Measurements from ENCODE around the gene EHMT1.
"Not testable (repeated sequence)": the region's sequence is repeated elsewhere in the genome, so short reads cannot be mapped to it uniquely, and the experiment has no call there.

Gene EHMT1

DNA sequence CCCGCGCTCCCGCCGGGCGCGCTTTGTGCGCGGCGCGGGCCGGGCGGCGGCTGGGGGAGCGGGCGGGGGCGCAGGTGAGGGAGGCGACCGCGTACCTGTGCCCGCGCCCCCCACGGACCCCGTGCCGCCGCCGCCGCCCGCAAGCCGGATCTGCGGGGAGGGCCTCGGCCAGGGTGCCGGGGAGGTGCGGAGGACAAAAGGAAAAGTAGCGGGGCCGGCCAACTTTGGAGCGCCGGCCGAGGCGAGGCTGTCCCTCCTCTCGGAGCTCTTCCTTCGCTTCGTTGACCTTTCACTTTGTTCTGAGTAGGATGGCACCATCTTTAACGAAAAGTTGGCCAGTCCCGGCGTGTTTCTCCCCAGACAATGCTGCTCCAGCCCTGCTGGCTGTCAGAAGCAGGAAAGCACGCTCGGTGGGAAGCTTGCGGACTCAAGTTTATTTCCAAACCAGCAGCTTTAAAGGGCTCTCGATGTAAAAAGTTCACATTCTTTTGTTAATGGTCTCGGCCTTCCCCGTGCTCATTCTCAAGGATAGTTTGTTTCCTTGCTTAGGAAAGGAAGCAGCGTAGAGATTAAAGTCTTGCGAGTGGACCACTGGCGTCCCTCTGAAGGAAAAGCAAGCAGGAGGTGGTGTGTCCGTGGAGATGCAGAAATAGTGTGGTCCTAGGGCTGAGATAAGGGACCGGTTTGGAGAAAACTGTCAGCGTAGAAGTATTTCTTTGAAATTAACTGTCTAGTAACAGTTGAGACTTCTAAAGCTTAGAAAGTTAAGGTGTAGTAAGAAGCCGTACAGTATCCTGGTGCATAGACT lies 639 bp downstream of the EHMT1 start:
- no peak for DNase-seq

DNA sequence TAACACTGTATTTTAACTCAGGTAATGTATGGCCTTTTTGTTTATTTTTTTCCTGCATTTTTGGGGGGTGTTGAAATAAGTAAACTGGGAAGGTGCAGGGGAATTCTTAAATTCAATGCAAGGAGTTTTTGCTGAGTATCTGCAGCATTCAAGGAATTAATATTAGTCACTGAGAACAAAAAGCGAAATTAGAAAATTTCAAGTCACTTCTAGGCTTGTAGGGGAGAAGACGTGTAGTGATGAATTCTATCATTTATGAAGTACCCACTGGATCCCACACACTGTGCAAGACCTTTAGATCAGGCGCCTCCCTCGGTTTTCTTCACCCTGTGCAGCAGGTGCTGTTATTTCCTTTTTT lies 1.2 kb downstream of the EHMT1 start:
- DNase-seq = no peak

GRCh38 chr9:137620581-137620980 lies 1.8 kb downstream of the EHMT1 start:
- no peak for DNase-seq

- peak; percentile 15 for DNase-seq
These were observed 2.4 kb downstream of the EHMT1 start for GRCh38 chr9:137621131-137621757.

DNA sequence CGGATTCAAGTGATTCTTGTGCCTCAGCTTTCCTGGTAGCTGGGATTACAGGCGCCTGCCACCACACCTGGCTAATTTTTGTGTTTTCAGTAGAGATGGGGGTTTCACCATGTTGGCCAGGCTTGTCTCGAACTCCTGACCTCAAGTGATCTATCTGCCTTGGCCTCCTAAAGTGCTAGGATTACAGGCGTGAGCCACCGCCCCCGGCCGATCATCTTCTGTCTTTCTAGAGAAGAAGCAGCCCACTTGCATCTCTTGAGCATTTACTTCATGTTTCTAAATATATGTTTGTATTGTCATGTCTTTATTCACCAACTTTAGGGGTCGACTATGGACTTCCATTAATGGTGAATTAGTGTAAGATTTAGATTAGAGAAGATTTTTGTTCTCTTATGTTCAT lies 3.4 kb downstream of the EHMT1 start:
- DNase-seq = not testable (repeated sequence)

GRCh38 chr9:137626464-137626863 lies 7.7 kb downstream of the EHMT1 start:
- no peak for DNase-seq

GRCh38 chr9:137627406-137627805 lies 8.6 kb downstream of the EHMT1 start:
- DNase-seq = not testable (repeated sequence)

GRCh38 chr9:137630126-137630525 lies 11.3 kb downstream of the EHMT1 start:
- no peak for DNase-seq

DNA sequence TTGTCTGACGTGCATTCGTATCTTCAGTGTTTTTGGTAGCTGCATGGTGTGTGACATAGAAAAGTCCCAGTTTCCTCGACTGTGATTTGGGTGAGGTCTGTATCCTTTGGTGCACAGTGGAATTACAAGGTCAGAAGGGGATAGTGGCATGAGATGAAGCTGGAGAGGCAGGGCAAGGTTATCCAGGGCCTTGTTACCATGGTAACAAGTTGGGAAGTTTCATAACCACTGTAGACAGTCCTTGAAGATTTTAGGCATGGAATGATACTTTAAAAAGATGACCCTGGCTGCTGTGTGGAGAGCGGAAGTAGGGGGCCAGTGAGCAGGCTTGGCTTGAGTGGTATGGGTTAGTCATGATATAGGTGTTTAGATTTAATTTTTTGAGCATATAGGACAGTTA lies 11.9 kb downstream of the EHMT1 start:
- no peak for DNase-seq

DNA sequence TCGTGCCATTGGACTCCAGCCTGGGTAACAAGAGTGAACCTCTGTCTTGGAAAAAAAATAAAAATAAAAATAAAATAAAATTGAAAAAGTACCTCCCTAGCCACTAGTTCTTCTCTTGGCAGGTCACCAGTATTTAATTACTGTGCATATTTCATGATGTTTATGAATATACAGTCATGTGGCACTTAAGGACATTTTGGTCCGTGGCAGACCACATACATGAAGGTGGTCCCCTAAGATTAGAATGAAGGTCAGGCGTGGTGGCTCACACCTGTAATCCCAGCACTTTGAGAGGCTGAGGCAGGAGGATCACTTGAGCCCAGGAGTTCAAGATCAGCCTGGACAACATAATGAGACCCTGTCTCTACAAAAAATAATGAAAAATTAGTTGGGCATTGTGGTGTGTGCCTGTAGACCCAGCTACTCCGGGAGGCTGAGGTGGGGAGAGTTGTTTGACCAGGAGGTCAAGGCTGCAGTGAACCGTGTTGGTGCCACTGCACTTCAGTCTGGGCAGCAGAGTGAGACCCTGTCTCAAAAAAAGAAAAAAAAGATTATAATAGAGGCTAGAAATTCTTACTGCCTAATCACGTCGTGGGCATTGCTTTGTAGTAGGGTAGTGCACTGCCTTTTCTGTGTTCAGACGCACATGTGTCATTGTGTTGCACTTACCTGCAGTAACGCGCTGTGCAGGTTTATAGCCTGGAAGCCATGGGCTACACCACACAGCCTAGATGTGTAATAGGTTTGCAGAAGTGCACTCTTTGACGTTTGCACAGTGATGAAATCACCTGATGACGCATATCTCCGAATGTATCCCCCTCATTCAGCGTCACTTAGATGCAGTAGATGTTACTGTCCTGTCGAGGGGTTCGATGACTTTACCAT lies 12.8 kb downstream of the EHMT1 start:
- no peak for DNase-seq

GRCh38 chr9:137632230-137633161 lies 13.7 kb downstream of the EHMT1 start:
- DNase-seq = no peak

DNA sequence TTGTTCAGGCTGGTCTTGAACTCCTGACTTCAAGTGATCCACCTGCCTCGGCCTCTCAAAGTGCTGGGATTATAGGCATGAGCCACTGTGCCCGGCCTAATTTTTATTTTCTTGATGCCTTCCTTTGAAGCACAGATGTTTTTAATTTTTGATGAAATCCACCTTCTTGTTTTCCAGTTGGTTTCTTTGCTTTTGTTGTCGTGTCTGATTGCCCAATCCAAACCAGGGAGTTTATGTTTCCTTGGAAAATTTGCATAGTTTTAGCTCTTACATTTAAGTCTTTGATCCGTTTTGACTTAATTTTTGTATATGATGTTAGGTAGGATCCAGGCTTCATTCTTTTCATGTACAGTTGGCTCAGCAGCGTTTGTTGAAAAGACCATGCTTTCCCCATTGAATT lies 15.2 kb downstream of the EHMT1 start:
- no peak for DNase-seq

GRCh38 chr9:137638680-137639079 lies 19.9 kb downstream of the EHMT1 start:
- DNase-seq = no peak

DNA sequence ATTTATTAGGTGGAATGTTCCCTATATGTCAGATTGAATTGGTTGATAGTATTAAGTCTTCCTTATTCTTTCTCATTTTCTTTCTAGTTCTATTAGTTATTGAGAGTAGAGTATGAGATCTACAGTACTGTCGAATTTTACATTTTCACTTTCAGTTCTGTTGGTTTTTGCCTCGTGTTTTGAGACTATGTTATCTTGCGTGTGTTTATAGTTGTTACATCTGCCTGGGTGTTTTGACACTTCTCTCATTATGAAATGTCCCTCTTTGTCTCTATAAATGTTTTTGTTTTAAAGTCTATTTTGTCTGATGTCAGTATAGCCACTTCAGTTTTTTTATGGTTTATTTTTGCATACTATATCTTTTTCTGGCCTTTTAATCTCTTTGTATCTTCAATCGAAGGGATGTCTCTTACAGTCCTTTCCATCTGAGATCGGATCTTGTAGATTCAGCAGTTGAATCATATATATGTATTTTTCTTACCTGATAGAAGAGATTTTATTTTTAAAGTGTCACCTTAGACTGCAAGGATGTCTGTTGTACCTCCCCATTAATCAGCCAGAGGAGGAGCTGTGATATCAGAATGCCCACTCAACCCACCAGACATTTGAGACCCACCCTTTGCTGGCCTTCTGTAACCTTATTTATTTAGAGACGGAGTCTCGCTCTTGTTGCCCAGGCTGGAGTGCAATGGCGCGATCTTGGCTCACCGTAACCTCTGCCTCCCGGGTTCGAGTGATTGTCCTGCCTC lies 20.7 kb downstream of the EHMT1 start:
- no peak for DNase-seq

DNA sequence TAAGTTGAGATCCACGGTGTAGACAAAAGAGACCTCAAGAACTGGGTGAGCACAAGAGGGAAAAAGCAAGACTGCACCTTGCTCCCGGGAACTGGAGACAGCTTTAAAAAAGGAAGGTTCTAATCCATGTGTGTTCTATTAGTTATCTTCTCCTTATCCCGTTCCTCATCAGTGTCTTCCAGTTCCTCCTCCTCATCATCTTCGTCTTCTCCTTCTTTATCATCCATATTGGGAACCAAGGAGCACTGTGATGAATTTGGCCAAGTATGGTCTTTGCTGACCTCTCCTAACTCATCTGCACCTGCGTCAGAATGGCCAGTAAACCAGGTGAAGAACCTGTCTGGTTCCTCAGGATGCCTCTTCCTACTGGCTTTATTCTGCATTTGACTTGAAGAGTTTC lies 22.1 kb downstream of the EHMT1 start:
- DNase-seq = no peak

- no peak for DNase-seq
These were observed 23.4 kb downstream of the EHMT1 start for GRCh38 chr9:137642118-137642601.

DNA sequence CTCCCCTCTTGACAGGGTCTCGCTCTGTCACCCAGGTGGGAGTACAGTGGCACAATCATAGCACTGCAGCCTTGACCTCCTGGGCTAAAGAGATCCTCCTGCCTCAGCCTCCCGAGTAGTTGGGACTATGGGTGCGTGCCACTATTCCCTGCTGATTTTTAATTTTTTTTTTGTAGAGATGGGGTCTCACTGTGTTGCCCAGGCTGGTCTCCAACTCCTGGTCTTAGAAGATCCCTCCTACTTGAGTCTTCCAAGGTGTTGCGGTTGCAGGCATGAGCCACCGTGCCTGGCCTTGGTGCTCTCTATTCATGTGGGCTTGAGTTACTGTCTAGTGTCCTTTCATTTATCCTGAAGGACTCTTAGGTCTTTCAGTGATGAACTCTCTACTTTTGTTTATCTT lies 24.1 kb downstream of the EHMT1 start:
- no peak for DNase-seq

DNA sequence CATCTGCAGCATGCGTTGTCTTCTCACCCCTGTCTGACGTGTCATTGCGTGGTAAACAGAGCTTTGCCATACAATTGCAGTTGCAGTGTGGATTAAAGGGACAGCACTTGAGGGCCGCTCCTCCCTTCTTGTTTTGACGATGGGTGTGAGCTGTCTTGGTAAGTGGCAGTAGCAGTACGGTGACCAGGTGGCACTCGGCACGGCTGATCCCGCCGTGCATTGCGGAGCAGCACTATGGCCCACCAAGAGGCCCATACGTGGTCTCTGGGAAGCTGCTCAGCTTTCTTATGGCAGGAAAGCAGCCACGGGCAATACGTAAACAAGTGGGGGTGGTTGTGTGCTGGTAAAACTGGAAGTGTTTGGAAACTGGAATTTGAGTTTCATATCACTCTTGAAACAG lies 25.1 kb downstream of the EHMT1 start:
- no peak for DNase-seq

DNA sequence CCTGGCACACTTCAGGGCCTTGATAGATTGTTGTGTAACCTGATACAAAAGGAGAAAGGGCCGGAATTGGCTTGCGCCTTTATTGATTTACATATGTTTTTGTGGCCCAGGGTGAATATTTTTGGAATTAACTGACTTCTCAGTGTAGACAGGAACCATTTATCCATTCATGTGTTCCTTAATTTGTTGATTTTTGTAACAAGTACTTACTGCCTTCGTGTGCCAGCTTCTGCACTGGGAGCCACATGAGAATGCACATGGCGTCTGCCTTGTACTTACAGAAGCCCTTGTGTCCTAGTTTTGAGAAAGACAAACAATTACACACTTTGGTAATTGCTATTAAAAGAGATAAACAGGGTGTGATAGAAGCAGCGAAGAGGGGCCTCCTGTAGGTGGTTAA lies 26.4 kb downstream of the EHMT1 start:
- no peak for DNase-seq

DNA sequence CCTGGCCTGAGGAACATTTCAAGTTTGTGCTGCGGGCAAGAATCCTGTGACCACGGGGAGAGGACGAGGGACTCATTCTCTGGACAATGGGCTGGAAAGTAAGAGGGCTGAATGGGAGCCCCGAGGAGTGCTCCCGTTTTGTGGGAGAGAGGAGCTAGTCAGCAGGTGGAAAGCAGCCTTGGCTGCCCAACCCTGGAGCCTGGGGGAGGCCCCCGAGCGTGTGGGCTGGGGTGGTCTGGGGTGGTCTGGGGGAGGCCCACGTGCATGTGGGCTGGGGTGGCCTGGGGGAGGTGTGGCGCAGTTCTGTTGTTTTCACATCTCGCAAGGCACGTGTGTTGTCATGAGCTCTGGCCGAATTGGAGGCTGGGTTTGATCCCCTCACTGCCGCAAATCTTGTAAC lies 27.5 kb downstream of the EHMT1 start:
- DNase-seq = no peak

GRCh38 chr9:137647096-137647714 lies 28.4 kb downstream of the EHMT1 start:
- no peak for DNase-seq

All from NCI-H1694 treated with DMSO at 0.1 percent for 48 hours (cell line).